NCI-H2227 (cell line): ENCODE results near the gene DYNLT5.
"Not testable (repeated sequence)": the region's sequence is repeated elsewhere in the genome, so short reads cannot be mapped to it uniquely, and the experiment has no call there.

Source experiments
- DNase-seq: peaks from one replicate; lab custom pipeline; 2025; ENCODE audit not compliant: unreplicated experiment; lab: John Stamatoyannopoulos, UW

Gene DYNLT5, protein sequence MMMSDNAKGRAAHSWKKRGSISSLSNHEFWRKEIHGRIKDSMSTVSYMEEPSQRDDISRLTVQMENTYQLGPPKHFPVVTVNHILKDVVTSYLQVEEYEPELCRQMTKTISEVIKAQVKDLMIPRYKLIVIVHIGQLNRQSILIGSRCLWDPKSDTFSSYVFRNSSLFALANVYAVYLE

DNA sequence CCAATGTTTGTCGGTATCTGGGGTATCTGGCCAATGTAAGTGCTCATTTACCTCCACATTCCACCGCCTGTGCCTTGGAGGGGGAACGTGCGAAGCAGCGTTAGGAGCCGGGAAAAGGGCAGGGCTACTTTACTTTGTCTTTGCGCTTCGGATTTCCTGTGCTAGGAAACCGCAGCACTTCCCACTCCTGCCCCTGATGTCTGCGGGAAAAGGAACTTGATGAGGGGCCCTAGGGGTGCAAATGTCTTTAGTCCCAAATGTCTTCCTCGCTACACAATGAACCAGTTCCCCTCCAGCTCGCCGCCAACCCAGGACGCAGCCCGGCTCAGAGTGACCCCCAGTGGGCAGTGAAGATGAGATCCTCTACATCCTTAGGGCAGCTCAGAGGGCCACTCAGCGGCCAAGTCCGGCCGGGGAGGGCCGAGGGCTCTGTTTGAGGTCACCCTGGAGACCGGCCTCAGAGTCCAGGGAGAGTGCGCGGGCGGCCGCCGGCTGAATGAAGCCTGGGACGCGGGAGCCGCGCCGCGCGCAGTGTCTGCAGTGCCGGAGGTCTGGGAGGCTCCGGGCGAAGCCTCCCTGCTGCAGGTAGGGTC is at the start of gene DYNLT5:
Gene DYNLT5, plus strand, starts transcription at position 460 of the 593 bp plus-strand sequence. CDS start 2,200 bp downstream, outside the sequence.
- peak; percentile 27 for DNase-seq

DNA sequence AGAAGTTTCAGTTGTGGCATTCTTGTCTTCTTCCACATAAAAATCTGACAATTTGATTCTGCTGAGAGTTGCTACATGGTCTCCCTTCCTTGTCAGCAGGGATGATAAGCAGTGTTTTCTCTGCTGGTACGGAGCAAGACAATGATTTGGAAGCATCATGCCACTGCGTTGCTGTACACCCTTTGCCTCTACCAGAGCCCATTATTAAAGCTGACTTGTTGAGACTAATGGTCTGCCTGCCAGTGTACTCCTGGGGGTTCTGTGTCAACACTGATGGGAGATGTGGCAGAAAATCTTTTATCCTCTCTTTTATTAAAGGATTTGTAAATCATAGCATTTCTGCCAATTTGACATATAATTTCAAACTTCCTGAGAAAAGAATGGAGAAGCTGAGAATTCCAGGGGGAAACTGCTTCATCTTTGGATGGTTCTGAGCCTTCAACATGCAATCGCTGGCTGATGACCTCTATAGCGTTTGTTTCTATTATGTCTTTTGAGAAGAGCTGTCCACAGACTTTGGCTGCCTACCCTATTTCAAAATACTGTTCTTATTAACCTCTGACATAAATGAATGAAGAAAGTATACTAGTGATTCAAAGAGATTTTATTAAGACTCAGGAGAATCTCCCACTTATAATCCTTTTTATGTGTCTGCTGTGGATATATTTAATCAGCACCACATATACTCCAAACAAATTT is 47.9 kb upstream of the DYNLT5 start:
- DNase-seq = peak; percentile 61

DNA sequence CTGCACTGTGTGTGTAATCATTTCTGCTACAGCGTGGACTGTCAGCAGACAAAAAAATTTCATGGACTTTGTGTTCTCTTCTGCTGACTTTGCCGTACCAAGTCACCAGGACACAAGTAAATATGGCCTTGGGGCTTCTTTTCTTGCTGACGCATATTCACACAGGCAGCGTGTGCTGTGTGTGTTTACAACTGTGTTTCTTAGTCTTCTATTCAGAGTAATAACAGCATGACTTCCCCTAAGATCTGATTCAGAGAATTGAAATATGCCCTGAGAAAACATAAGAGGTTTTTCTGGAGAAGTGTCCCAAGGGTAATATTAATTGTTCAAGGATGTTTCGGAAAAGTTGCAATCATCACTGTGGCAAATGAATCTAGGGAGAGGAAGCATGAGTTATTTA is 47.1 kb upstream of the DYNLT5 start:
- DNase-seq = peak; percentile 9

DNA sequence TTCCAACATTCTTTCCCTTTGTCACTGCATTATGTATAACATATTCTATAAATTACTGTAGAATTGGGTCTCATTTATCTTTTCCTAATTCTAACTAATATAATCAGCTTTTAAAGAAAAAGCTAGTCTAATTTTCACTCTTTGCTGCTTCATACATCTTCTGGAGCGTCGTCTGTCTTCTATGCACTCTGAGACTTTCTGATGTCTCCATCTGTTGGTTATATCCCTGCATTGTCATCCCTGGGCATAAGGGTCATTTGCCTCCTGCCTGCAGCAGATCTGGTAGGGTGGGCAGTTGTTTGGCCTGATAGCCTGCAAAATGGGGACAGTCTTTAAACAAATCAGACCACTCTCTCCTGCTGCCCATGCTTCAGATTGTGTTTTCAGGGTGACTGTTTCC is 40.8 kb upstream of the DYNLT5 start:
- peak; percentile 12 for DNase-seq

DNA sequence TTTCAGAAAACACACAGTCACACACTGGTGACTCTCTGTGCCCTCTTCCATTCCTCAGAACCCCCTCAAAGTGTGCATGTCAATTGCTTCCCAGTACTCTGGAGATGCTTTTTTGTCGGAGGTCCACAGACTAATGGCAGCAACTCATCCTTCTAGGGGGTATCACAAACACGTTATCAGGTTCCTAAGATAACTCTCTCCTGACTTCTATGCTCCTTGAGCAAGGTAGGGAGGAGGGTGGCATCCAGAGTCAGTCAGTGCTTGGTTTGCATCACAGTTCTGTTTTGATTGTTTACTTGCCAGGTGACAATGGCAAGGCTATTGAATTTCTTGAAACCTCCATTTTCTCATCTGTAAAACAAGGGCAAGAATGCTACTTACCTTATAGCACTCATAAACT is 39.4 kb upstream of the DYNLT5 start:
- DNase-seq = no peak

DNA sequence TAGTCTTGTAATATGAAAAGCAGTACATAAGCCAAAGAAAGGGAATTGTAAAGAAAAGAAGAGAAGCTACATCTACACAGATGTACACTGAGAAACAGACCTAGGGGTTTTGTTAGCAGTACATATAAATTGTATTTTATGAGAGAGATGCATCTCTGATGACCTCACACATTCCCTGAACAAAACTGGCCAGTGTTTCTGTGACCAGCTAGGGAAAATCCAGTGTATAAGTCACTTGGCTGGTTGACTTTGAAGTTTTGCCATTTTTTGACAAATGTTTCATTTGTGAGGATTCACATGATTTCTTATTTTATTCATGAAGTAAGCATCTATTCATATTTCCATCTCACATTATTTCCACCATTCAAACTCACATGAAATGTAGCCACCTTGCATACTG is 28.3 kb upstream of the DYNLT5 start:
- DNase-seq = no peak

DNA sequence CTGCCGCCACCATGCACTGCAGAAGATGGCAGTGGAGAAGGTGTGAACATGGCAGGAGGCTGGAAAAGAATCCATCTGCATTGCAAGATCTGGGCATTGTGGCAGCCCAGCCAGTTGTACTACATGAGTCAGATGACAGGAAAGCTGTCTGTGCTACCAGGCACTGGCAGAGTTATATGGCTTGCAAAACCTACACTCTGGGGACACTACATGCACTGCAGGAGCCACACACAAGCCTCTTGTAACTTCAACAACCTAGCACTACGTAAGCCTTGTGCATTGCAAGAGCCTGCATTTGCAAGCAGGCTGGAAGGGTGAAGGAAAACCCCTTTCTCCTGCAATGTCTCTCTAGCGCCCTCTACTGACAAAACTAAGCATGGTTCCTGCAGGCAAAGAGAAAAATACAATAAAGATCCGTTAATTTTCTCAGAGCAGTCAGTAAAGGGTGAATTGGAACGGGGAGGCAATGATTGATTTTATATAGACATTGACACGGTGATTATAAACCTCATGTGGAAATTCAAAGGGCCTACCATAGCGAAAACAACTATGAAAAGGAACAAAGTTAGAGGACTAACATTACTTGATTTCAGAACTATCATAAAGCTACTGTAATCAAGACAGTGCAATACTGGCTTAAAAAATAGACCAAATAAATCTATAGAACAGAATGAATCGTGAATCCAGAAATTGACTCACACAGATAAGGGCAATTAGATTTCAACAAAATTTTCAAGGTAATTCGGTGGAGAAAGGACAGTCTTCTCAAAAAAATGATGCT is 26.2 kb upstream of the DYNLT5 start:
- DNase-seq = peak; percentile 80

DNA sequence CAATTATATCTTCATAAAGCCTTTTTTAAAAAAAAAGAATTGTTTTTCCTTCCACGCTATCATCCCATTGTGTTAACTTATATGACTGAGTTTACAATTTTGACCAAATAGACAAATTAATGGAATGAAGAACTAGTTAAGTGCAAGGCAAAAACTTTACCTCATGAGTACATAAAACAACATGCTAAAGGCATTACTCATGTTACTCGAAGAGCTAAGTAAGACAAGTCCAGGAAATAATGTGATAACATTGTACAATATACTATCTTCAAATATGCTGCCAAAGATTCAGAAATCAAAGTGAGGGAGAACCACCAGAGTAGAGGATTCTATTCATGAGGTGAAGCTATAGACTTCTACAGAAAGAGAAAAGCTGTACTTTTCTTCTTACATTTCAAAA is 24.2 kb upstream of the DYNLT5 start:
- no peak for DNase-seq

DNA sequence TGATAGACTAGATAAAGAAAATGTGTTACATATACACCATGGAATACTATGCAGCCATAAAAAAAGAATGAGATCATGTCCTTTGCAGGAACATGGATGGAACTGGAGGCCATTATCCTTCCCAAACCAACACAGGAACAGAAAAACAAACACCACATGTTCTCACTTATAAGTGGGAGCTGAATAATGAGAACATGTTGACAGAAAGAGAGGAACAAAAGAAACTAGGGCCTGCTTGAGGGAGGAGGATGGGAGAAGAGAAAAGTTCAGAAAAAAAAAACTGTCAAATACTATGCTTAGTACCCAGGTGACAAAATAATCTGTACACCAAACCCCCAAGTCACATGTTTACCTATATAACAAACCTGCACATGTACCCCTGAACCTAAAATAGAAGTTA is 23.5 kb upstream of the DYNLT5 start:
- DNase-seq = not testable (repeated sequence)

DNA sequence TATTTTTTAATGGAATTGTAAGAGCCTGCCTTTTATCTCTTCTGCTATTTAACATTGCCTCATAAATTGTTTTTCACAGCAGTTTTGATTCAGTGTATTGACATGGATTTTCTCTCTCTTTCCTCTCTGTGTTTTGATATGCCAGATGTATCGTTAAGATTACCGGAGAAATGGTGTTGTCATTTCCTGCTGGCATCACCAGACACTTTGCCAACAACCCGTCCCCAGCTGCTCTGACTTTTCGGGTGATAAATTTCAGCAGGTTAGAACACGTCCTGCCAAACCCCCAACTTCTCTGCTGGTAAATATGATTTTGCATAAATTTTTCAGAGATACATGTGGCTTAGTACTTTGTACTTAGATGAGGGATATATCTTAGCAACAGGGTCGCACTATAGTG is 23.1 kb upstream of the DYNLT5 start:
- DNase-seq = no peak

DNA sequence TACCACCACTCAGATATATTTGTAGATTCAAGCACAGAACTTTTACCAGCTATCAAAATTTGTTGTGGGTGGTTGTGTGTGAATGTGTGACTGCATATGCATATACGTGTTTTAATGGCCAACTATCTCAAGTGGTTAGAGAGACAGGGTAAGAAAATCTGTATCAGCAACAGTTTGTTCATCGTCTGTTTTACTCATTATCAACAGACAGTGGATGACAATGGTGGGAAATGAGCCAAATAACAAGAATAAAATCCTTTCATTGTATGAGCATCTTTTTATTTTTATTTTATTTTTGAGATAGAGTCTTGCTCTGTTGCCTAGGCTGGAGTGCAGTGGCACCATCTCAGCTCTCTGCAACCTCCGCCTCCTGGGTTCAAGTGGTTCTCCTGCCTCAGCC is 22.7 kb upstream of the DYNLT5 start:
- no peak for DNase-seq

DNA sequence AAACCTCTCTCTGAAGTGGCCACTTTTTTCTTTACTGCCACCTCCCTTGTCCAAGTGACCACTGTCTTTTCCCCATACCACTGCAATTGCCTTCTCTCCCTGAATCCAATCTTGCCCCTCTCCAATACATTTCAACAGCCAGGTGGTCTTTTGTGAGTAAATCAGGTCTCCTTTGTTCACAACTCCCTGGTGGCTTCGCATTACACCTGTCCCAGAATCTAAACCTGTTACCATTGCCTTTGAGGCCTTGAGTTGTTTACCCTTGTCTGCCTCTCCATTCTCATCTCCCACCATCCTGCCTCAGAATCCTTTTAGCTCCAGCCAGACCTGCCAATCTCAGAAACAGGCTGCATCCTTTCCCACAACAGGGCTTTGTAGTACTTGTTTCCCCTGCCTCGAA is 21.8 kb upstream of the DYNLT5 start:
- DNase-seq = no peak

DNA sequence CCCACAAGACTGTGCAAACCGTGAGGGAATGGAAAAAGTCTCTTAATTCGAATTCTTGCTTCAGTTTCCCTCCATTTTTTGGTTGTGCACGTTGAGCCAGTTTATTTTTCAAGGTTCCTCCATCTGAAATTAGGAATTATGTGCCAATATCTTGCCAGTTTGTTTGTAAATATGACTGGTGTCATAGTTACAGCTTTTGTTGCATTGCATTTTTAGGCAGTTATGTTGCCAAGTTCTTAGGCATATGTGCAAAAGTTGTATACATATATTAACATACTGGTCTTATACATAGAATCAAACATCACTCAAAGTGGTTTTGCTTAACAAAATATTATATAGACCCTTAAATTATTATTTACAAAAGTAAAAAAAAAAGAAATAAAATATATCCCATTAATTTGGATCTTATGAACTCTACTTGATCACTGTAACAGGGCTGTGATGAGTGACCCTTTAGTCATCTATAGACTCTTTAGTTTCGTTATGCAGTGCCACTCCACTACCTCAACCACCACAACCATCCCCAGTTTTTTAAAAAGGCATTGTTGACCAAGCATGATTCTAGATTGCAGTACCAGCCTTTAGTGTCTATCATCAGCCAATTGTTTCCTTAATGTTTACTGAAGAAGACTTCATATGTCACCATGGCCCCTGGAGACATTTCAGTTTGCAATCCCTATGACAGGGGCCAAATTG is 20.9 kb upstream of the DYNLT5 start:
- no peak for DNase-seq

DNA sequence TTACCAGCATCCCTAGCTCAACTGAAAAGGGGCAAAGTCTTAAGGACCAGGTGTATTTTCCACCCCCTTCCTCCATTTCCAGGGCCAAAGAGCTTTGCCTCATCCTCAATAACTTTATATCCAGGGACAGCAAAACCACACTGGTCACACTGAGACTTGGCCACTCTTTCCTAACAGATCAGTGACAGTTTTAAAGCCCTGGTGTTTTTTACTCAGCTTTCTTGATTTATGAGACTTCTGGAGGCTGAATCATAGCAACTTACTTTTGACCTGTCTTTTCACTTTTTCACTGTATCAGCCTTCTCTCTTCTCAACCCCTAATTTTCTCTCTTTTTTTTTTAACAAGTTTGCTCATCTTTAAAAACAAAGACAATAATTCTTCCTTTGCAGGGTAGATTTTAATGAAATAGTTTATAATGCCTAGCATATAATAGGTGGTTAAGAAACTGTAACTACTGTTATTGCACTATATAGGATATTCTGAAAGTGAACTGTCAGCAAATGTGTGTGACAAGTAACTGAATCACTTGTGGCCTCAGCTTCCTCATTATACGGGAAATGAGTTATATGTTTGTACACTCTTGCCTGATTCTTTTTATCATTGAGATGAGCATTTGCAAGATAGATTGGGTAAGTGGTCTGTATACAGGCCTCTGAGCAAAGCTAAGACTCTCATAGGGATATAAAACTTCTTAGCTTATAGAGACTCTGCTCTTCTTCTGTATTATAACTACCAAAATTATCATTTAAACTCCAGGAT is 19.7 kb upstream of the DYNLT5 start:
- no peak for DNase-seq

DNA sequence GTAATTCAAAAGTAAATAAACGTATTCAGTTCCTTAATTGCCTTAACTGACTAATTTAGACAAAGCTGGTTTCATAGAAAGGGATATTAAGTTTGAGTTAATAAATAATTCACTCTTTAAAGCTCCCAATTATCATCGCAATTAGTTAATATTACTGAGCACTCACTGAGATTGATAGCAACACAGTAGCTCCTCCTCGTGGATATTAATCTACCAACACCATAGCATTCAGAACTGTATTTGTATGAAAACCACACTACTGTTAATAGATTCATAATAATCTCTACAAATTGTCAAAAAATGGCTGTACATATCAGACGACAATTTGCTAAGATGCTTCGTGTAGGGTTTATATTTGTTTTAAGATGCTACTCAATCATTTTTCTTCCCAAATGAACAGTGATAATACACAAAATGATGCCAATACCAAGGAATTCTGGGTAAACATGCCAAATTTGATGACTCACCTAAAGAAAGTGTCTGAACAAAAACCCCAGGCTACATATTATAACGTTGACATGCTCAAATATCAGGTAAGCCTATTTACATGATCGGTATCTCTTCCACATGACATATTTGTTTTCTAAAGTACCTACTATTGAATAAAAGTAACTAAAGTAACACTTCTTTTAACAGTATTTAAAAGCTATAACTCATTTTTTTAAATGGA is 18.8 kb upstream of the DYNLT5 start:
- DNase-seq = no peak

DNA sequence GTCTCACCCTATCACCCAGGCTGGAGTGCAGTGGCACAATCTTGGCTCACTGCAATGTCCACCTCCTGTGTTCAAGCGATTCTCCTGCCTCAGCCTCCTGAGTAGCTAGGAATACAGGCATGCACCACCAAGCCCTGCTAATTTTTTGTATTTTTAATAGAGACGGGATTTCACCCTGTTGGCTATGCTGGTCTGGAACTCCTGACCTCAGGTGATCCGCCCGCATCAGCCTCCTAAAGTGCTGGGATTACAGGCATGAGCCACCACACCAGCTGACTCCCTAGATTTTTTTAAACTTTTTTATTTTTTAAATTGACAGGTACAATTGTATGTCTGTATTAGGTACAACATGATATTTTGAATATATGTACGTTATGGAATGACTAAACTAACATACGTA is 17.7 kb upstream of the DYNLT5 start:
- DNase-seq = not testable (repeated sequence)

DNA sequence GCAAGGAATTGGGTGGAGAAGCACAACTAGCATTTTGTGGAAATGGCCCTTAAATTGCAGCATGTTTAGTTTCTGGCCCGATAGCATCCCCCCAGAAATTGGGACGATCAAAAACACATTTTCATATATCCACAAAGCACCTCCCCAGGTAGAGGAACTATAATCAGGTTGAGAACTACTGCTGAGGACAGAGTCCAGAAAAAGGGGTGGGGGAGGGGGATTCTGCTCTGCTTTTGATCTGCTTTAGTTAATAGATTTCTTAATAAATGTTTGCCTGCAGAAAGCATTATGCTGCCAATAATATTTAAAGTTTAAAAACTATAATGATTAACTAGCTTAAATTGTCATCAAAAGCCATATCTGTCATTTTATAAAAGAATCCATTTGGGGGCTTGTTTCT is 14.4 kb upstream of the DYNLT5 start:
- DNase-seq = no peak

DNA sequence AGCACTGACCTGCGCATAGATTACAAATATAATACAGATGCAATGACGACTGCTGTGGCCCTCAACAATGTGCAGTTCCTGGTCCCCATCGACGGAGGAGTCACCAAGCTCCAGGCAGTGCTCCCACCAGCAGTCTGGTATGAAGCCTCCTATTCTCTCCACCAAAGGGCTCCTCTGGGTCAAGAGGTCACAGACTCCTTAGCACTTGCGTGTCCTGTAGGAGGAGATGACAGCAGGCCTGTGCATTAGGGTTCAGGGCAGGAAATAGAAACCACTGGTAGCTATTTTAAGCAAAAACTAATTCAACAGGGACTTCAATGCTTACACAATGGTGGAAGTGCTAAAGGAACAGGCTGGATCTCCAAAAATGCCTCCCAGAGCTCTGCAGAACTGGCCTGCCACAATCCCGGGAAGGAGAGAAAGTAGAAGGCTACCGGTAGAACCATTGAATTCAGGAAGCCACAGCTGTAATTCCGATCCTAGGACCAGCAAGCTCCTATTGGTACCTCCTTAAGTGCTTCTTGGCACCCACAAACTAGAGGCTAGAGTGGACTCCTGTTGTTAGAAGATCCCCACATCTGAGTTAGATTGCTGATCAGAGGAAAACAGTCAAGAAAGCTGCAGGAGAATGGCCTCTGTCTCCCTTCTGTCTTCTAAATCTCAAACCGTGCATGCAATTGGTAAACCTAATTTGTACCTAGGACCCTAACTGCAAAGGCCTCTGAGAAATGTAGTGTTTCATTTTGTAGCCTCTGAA is 12.7 kb upstream of the DYNLT5 start:
- DNase-seq = no peak

DNA sequence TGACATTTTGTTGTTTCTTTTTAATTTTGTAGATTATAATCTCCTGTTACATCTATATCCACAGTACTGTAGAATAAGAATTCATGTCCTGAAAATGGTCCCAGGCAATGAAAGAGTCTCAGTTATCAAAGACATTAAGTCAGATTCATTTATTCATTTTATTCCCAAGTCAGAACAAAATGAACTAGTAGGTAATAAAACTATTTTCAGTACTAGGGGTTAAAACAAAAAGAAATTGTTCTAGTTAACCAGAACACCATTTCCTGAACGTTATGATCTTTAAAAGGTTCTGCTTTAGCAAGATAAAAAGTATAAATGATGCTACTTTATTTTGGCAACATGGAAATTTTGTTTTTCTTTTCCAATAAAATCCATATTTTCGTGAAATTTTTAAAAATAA is 6.8 kb upstream of the DYNLT5 start:
- no peak for DNase-seq
